Measurements from ENCODE around the gene CYB5A.
A peak's percentile ranks its signal among the peaks of the same experiment; 100 is the strongest.

The CYB5A gene

DNA sequence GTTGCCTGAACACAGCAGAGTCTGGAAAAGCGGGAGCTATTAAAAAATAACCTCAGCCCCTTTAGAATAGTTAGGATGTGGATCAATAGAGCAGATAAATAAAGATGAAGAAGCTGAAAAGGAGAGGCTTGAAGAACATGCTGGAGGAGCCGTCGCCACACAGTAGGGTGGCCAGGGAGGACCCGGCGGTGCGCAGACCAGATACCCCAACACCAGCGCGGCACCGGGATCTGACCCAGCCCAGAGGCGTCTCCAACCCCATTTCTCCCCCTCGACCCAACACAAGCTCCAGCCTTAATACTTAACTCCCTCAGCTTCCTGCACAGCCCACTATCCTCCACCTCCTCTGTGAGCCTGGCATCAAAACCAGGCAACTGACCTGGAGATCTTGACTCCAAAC, 16.0 kb downstream of the CYB5A start:
- no peak for DNase-seq

- no peak for DNase-seq
Observed at GRCh38 chr18:74274700-74275099, 17.1 kb downstream of the CYB5A start.

- no peak for DNase-seq
Observed at GRCh38 chr18:74273394-74273793, 18.4 kb downstream of the CYB5A start.

DNA sequence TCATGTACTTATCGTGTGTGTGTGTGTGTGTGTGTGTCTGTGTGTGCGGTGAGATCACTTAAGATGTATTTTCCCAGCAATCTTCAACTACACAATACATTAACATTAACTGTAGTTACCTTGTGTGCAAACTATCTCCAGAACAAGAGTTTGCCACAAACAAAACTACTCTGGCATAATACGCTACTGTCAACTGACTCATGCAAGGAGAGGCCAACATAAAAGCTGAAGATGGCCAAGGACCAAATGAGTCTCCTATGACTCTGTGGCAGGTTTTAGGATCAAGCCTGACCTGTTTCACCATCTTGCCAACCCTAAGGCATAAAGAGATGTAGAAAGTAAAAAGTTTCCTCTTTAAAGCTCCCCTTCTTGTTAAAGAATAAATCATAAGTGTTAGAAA, 20.1 kb downstream of the CYB5A start:
- DNase-seq: no peak

- no peak for DNase-seq
Observed at GRCh38 chr18:74268933-74269620, 22.7 kb downstream of the CYB5A start.

GRCh38 chr18:74268175-74268574, 23.6 kb downstream of the CYB5A start:
- no peak for DNase-seq

DNA sequence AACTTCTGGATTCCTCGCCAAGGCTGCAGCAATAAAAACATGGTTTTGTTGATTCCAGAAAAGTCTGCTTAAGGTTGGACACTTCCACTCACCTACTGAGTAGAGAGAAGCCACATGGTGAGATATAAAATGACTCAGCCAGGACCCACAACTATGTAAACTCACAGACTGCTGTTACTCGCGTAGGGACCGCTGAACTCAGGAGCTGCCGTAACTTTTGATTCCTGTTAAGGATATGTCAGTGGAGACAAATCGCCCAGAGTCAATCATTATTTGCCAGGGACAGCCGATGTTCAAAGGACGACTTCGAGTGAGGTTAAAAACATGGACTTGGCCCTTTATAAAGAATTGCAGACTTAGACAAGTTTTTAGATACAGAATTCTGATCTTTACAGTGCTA, 25.6 kb downstream of the CYB5A start:
- no peak for DNase-seq

DNA sequence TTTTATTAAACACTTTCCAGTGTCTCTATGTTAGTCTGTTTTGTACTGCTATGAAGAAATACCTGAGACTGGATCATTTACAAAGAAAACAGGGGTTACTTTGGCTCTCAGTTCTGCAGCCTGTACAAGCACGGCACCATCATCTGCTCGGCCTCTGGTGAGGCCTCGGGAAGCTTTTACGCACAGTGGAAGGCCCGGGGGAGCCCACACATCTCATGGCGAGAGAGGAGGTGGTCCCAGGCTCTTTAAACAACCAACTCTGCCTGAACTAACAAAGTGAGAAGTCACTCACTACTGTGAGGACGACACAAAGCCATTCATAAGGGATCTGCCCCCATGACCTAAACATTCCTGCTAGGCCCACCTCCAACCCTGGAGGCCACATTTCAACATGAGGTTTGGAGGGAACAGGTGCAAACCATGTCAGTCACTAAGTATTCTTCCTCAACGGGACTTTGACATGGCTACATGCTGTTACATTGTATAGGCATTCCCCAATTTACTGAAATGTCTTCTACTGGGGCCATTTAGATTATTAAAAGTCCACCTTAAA, 26.1 kb downstream of the CYB5A start:
- no peak for DNase-seq

DNA sequence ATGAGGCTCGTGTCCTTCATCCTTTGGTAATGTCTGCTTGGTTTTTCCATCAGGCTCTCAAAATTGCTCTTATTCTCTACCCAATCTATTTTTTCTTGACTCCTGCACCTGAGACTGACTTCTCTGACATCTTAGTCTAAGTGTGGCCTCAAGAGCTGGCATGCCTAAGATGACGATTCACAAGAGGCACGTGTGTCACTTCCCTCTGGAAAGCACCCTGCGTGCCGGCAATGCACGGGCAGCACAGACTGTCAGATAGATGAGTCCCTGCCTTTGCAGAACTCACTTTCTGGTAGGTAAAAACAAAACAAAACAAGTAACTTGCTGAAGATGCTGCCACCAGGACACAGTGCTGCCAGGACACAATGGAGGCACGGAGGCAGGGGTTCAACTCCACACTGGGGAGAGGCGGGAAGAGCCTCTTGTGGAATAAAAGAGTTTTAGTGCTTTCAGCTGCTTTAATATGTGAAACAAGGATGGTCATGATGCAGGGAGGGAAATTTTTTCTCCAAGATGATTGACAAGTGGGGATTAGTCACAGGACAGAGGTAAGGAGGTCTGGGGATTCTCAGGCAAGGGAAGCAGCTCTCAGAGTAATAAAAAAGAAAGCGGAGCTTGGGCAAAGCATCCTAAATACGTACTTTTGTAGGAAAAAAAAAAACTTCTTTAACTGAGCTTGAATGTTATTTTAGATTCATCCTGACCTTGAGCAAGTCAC, 27.3 kb downstream of the CYB5A start:
- DNase-seq: no peak

DNA sequence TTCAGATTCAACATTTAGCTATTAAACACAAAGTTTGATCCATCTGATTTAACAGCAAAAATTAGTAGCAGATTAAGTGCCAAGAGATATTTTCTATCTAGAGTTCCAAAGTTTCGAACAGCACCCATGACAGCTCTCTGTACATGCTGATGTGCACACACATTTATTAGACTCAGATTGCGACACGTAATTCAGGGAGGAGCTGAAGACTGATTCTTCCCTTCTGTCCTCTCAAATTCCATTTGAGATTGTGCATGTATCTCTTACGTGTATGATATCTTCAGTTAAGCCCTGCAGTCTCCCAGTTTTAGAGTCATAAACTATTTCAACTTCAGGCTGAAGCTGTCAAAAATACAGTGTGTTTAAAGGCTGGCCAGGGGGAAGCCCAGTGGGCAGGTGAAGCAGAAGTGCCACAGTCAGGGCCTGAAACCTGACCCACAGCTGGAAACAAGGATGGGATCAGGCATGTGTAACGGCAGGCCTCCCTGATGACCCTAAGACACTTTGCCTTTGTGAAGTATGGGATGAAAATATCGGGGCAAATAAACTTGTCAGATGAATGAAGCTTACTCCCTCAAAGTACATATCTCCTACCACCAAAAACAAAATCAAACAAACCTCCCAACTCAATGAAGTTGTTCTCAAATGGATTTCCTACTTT, 30.6 kb downstream of the CYB5A start:
- DNase-seq: no peak

GRCh38 chr18:74259347-74259746, 32.4 kb downstream of the CYB5A start:
- no peak for DNase-seq

- DNase-seq: no peak
Observed at GRCh38 chr18:74257083-74257482, 34.7 kb downstream of the CYB5A start.

- no peak for DNase-seq
Observed at GRCh38 chr18:74256190-74256589, 35.6 kb downstream of the CYB5A start.

GRCh38 chr18:74255131-74255616, 36.6 kb downstream of the CYB5A start:
- no peak for DNase-seq

DNA sequence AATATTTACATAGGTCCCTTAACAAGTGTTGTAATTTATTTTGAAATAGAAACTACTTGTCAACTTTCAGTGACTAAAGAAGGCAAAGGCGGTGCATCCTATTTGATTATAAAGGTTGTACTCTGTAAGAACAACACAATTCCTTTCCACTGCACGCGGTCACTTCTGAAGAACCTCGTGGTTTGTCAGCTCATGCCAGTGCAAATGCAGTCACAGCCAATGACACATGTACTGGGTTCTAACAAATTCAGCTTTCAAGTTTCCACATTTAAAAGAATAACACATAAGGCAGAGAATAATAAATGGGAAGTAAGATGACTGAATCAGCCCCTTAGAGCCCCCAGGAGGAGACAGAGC, 39.7 kb downstream of the CYB5A start:
- peak; percentile 21 for DNase-seq

DNA sequence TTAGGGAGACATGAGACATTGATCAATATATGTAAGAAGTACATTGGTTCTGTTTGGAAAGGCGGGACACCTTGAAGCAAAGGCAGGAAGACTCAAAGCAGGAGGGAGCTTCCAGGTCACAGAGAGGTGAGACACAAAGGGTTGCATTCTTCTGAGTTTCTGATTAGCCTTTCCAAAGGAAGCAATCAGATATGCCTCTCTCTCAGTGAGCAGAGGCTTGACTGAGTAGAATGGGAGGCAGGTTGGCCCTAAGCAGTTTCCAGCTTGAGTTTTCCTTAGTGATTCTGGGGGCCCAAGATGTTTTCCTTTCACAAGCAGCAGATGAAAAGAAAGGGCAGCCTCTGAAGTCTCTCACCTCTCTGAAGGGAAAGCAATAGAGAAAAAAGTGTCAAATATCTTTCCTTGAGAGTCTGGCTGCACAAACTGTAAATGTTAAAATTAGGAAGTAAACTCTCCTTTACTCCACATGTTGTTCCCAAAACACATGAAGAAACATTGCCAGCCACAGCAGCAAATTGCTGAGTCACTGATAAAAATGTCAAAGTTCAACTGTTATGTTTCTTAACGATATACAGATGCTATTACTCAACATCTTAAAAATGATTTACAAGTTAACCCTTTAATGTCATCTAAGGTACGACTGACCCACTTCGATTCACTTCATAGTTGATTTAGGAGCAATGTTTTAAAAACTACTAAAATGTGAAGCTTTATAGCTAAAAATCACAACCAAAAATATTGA, 40.3 kb downstream of the CYB5A start:
- peak; percentile 73 for DNase-seq

- no peak for DNase-seq
Observed at GRCh38 chr18:74250131-74250530, 41.6 kb downstream of the CYB5A start.

DNA sequence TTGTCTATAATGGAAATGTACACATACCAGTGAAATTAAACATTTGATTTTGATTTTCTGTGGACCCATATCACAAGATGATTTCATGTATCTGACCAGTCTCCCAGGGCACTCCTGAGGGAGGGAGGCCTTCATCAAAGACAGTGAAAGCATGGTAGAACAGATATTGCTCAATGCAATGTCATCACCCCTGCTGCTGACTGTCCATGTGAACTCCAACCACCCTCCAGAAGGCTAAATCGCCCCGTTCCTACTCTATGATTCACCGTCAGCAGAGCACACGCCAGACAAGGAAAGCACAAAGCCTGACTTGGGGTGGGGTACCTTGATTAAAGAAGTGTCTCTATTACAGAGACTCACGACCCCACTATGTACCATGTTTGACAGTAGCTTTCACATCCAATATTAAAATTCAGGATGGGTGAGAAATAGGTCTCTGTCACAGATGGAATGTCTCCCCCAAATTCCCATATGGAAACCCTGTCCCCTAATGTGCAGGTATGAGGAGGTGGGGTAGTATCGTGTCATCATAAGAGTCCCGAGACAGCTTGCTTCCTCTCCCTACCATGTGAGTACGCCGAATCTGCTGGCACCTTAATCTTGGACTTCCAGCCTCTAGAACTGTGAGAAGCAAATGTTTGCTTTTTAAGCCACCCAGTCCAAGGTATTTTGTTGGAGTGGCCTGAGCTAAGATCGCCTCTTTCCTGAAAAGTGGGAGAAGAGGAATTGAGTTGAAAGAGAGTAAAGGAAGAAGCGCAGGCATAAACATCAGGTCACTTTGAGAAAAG, 42.4 kb downstream of the CYB5A start:
- peak; percentile 8 for DNase-seq

DNA sequence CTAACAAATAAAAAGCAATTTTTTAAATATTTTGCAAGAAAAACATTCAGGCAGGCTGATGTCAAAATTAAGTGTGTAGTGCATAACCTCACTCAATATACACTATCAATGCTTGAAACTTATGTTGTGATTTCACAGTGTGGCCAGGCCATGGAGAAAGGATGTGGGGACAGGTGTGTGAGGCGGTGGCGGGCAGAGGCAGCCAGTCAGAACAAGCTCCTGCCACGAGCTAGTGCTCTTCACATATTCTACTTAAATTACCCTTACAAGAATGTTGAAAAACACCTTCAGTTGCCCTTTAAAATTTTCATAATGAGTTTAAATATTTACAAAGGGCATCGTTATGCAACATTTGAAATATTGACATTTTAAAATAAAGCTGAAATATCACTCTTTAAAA, 43.2 kb downstream of the CYB5A start:
- no peak for DNase-seq

DNA sequence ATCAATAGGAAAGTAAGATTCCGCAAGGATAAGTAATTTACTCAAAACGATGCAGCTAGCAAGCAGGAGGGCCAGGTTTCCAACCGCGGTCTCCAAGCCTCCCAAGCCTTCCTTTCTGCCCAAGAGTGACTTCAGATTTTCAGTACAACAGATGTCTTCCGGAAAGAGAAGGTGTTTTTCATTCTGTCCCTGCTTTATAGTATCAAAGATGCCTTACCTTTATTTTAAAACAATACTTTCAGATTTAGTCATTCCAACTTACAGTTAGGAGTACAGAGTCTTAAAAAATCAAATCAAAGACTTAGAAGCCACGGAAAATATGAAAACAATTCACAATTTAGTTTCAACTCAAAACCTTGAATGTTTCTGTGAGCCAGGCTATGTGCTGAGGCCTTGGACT, 43.6 kb downstream of the CYB5A start:
- no peak for DNase-seq

GRCh38 chr18:74244554-74244953, 47.2 kb downstream of the CYB5A start:
- DNase-seq: no peak

DNA sequence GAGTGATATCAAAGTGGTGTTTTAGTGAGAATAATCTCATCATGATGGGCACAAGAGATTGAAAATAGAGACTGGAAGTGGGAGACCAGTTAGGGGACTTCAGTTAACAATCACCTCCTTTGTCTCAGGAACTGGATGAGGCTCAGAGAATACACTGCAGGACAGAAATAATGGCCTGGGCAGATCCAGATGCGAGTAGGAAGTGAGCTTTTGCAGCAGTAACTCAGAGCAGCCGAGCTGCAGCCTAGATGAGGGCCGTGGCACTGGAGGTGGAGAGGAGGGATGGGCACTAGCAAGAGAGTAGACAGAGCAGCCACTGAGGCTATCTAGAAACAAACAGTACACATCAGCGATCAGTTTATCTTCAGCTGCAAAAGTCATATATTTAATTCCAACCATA, 48.6 kb downstream of the CYB5A start:
- peak; percentile 36 for DNase-seq

Data from hematopoietic multipotent progenitor cell treated with erythropoietin and hydrocortisone succinate and interleukin-3 and kit ligand, for 6 days (in vitro differentiated cells).